Fibroblast of lung (primary cell): Measurements from ENCODE around the gene GLYR1.

Experiments used
- CTCF ChIP-seq, 2 donors: IDR thresholded peaks in 1 of 2; conservative IDR thresholded peaks in 1 of 2; 1 replicate in 1 of 2; 2 replicates in 1 of 2; pipeline ENCODE4 v1.5.1; 2011 to 2012; ENCODE audit warnings: low read length in 2 of 2, control low read depth in 1 of 2, inconsistent platforms in 1 of 2, low read depth in 1 of 2, mild to moderate bottlenecking in 1 of 2
- EZH2 ChIP-seq: IDR thresholded peaks from 2 replicates; pipeline ENCODE4 v1.5.1; 2012; ENCODE audit warnings: low read length, control low read depth, mild to moderate bottlenecking; ENCODE audit errors: missing control alignments

GRCh38 chr16:4890026-4890425 is 42.9 kb upstream of the GLYR1 start:
- TF ChIP-seq CTCF (conservative IDR thresholded peaks at IDR 0.05 in 1 of 2, IDR thresholded peaks at IDR 0.05 in 1 of 2; ENCODE audit: low read depth in 1 of 2, low read length in 2 of 2) (no peak), EZH2 (no peak)
